Measurements from ENCODE around the gene TOP2B.

GRCh38 chr3:25655659-25656058 lies 9.0 kb downstream of the TOP2B start:
- TF ChIP-seq, protein P1, sequence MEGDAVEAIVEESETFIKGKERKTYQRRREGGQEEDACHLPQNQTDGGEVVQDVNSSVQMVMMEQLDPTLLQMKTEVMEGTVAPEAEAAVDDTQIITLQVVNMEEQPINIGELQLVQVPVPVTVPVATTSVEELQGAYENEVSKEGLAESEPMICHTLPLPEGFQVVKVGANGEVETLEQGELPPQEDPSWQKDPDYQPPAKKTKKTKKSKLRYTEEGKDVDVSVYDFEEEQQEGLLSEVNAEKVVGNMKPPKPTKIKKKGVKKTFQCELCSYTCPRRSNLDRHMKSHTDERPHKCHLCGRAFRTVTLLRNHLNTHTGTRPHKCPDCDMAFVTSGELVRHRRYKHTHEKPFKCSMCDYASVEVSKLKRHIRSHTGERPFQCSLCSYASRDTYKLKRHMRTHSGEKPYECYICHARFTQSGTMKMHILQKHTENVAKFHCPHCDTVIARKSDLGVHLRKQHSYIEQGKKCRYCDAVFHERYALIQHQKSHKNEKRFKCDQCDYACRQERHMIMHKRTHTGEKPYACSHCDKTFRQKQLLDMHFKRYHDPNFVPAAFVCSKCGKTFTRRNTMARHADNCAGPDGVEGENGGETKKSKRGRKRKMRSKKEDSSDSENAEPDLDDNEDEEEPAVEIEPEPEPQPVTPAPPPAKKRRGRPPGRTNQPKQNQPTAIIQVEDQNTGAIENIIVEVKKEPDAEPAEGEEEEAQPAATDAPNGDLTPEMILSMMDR (IDR thresholded peaks at IDR 0.05): no peak
- TF ChIP-seq POLR2A (IDR thresholded peaks at IDR 0.05) (no peak), POLR2AphosphoS5 (IDR thresholded peaks at IDR 0.05) (no peak)
